ENCODE data around the gene ZNF737.
"Not testable (repeated sequence)": the region's sequence is repeated elsewhere in the genome, so short reads cannot be mapped to it uniquely, and the experiment has no call there.

ZNF737 gene

GRCh38 chr19:20607943-20608342 lies 42.4 kb upstream of the ZNF737 start:
- Histone ChIP-seq H3K4ac (ENCODE audit: low read depth in 1 of 2, low read length in 2 of 2) (no peak overlapping the region), H3K27me3 (ENCODE audit: control insufficient read depth in 1 of 2, insufficient read depth in 1 of 2, low read length in 2 of 2) (no peaks in the 10 kb centered on the region), H3K79me1 (replicated peaks; ENCODE audit: low read length, poor library complexity, severe bottlenecking) (no peaks in the 10 kb centered on the region), H3K23ac (ENCODE audit: low read length in 2 of 2) (no peak overlapping the region), H2BK5ac (ENCODE audit: low read depth, low read length, poor library complexity, severe bottlenecking) (no peak overlapping the region), H4K91ac (ENCODE audit: low read length) (no peak overlapping the region), H2AFZ (ENCODE audit: low read depth, low read length) (no peak overlapping the region), H2AK5ac (ENCODE audit: low read length, severe bottlenecking) (no peak overlapping the region), H2BK12ac (ENCODE audit: low read length in 2 of 2) (no peak overlapping the region), H2BK15ac (ENCODE audit: low read depth, poor library complexity, severe bottlenecking) (no peak overlapping the region), H3K9me3 (ENCODE audit: control insufficient read depth, low read length) (peaks cover 72% of the 10 kb centered on the region), H4K8ac (ENCODE audit: low read length) (no peak overlapping the region), H3K36me3 (ENCODE audit: control insufficient read depth in 1 of 2, insufficient read depth in 2 of 2, low read depth in 1 of 2, low read length in 2 of 2) (no peaks in the 10 kb centered on the region), H3K4me3 (ENCODE audit: insufficient read depth in 1 of 2, low read depth in 1 of 2, low read length in 2 of 2) (no peak overlapping the region), H3K18ac (ENCODE audit: low read depth in 1 of 2, low read length in 2 of 2) (no peak overlapping the region), H2BK120ac (ENCODE audit: low read depth, low read length) (no peak overlapping the region), H3K4me1 (ENCODE audit: control insufficient read depth, insufficient read depth, low read depth, low read length) (no peaks in the 10 kb centered on the region), H3K4me2 (ENCODE audit: low read length, poor library complexity, severe bottlenecking) (no peak overlapping the region), H3K9ac (ENCODE audit: low read length) (no peak overlapping the region), H3K27ac (ENCODE audit: low read length, poor library complexity, severe bottlenecking) (no peak overlapping the region), H3K14ac (ENCODE audit: low read length in 2 of 2) (no peak overlapping the region)
- DNase-seq, result no peak
- 90% methylated on average over 1 of the region's 1 CpG for WGBS

GRCh38 chr19:20558571-20558970 lies 7.0 kb downstream of the ZNF737 start:
- Histone ChIP-seq H3K36me3 (ENCODE audit: control insufficient read depth in 1 of 2, insufficient read depth in 2 of 2, low read depth in 1 of 2, low read length in 2 of 2) (peaks cover 11 to 20% of the 10 kb centered on the region in 2 experiments), H3K27ac (ENCODE audit: low read length, poor library complexity, severe bottlenecking) (no peak overlapping the region), H2BK12ac (ENCODE audit: low read length in 2 of 2) (no peak overlapping the region), H3K4me3 (ENCODE audit: insufficient read depth in 1 of 2, low read depth in 1 of 2, low read length in 2 of 2) (no peak overlapping the region), H4K8ac (ENCODE audit: low read length) (no peak overlapping the region), H3K18ac (ENCODE audit: low read depth in 1 of 2, low read length in 2 of 2) (no peak overlapping the region), H2BK120ac (ENCODE audit: low read depth, low read length) (no peak overlapping the region), H3K9me3 (ENCODE audit: control insufficient read depth, low read length) (peaks cover 93% of the 10 kb centered on the region), H3K4me1 (ENCODE audit: control insufficient read depth, insufficient read depth, low read depth, low read length) (no peaks in the 10 kb centered on the region), H3K4ac (ENCODE audit: low read depth in 1 of 2, low read length in 2 of 2) (no peak overlapping the region), H3K4me2 (ENCODE audit: low read length, poor library complexity, severe bottlenecking) (no peak overlapping the region), H2AK5ac (ENCODE audit: low read length, severe bottlenecking) (no peak overlapping the region), H2BK5ac (ENCODE audit: low read depth, low read length, poor library complexity, severe bottlenecking) (no peak overlapping the region), H2AFZ (ENCODE audit: low read depth, low read length) (no peak overlapping the region), H3K14ac (ENCODE audit: low read length in 2 of 2) (no peak overlapping the region), H3K79me1 (replicated peaks; ENCODE audit: low read length, poor library complexity, severe bottlenecking) (peaks cover 22% of the 10 kb centered on the region), H2BK15ac (ENCODE audit: low read depth, poor library complexity, severe bottlenecking) (no peak overlapping the region), H4K91ac (ENCODE audit: low read length) (no peak overlapping the region), H3K27me3 (ENCODE audit: control insufficient read depth in 1 of 2, insufficient read depth in 1 of 2, low read length in 2 of 2) (no peaks in the 10 kb centered on the region), H3K23ac (ENCODE audit: low read length in 2 of 2) (no peak overlapping the region), H3K9ac (ENCODE audit: low read length) (no peak overlapping the region)
- DNase-seq, result no peak

- Histone ChIP-seq H3K9me3 (ENCODE audit: control insufficient read depth, low read length) (peaks cover 94% of the 10 kb centered on the region), H2AK5ac (ENCODE audit: low read length, severe bottlenecking) (no peak overlapping the region)
- 0% methylated on average over 1 of the region's 4 CpGs for WGBS
These were observed 7.6 kb downstream of the ZNF737 start for GRCh38 chr19:20558011-20558410.

GRCh38 chr19:20544667-20545333 lies 20.8 kb downstream of the ZNF737 start:
- not testable (repeated sequence) for H3K14ac ChIP-seq (ENCODE audit: low read length in 2 of 2); H3K4ac ChIP-seq (ENCODE audit: low read depth in 1 of 2, low read length in 2 of 2); H3K9ac ChIP-seq (ENCODE audit: low read length); H4K91ac ChIP-seq (ENCODE audit: low read length); H2BK5ac ChIP-seq (ENCODE audit: low read depth, low read length, poor library complexity, severe bottlenecking); DNase-seq; H3K4me2 ChIP-seq (ENCODE audit: low read length, poor library complexity, severe bottlenecking); H2BK12ac ChIP-seq (ENCODE audit: low read length in 2 of 2); H3K18ac ChIP-seq (ENCODE audit: low read depth in 1 of 2, low read length in 2 of 2); H3K79me1 ChIP-seq (replicated peaks; ENCODE audit: low read length, poor library complexity, severe bottlenecking); H4K8ac ChIP-seq (ENCODE audit: low read length); H2AFZ ChIP-seq (ENCODE audit: low read depth, low read length); H3K23ac ChIP-seq (ENCODE audit: low read length in 2 of 2); H2BK120ac ChIP-seq (ENCODE audit: low read depth, low read length); H2BK15ac ChIP-seq (ENCODE audit: low read depth, poor library complexity, severe bottlenecking); H3K27ac ChIP-seq (ENCODE audit: low read length, poor library complexity, severe bottlenecking); H2AK5ac ChIP-seq (ENCODE audit: low read length, severe bottlenecking); H3K4me1 ChIP-seq (ENCODE audit: control insufficient read depth, insufficient read depth, low read depth, low read length); H3K27me3 ChIP-seq (ENCODE audit: control insufficient read depth in 1 of 2, insufficient read depth in 1 of 2, low read length in 2 of 2)
- H3K4me3 ChIP-seq (ENCODE audit: insufficient read depth in 1 of 2, low read depth in 1 of 2, low read length in 2 of 2), result peak overlapping the region in 1 of 2 experiments; percentile 62
- peaks cover 27 to 55% of the 10 kb centered on the region in 2 experiments for H3K36me3 ChIP-seq (ENCODE audit: control insufficient read depth in 1 of 2, insufficient read depth in 2 of 2, low read depth in 1 of 2, low read length in 2 of 2)
- WGBS, result 90% methylated on average over 7 of the region's 7 CpGs
- H3K9me3 ChIP-seq (ENCODE audit: control insufficient read depth, low read length), result peaks cover 99% of the 10 kb centered on the region

More at GRCh38 chr19:20558011-20558410, 7.6 kb downstream of the ZNF737 start:
- Histone ChIP-seq H3K4me1 (ENCODE audit: control insufficient read depth, insufficient read depth, low read depth, low read length) (no peaks in the 10 kb centered on the region), H3K9ac (ENCODE audit: low read length) (no peak overlapping the region), H2BK120ac (ENCODE audit: low read depth, low read length) (no peak overlapping the region), H3K4ac (ENCODE audit: low read depth in 1 of 2, low read length in 2 of 2) (no peak overlapping the region), H3K4me3 (ENCODE audit: insufficient read depth in 1 of 2, low read depth in 1 of 2, low read length in 2 of 2) (no peak overlapping the region), H3K79me1 (replicated peaks; ENCODE audit: low read length, poor library complexity, severe bottlenecking) (peaks cover 24% of the 10 kb centered on the region), H3K27me3 (ENCODE audit: control insufficient read depth in 1 of 2, insufficient read depth in 1 of 2, low read length in 2 of 2) (no peaks in the 10 kb centered on the region), H3K18ac (ENCODE audit: low read depth in 1 of 2, low read length in 2 of 2) (no peak overlapping the region), H3K4me2 (ENCODE audit: low read length, poor library complexity, severe bottlenecking) (no peak overlapping the region), H3K36me3 (ENCODE audit: control insufficient read depth in 1 of 2, insufficient read depth in 2 of 2, low read depth in 1 of 2, low read length in 2 of 2) (peaks cover 12 to 18% of the 10 kb centered on the region in 2 experiments), H3K23ac (ENCODE audit: low read length in 2 of 2) (no peak overlapping the region), H3K14ac (ENCODE audit: low read length in 2 of 2) (no peak overlapping the region), H2BK12ac (ENCODE audit: low read length in 2 of 2) (no peak overlapping the region), H4K91ac (ENCODE audit: low read length) (no peak overlapping the region), H3K27ac (ENCODE audit: low read length, poor library complexity, severe bottlenecking) (no peak overlapping the region), H2BK5ac (ENCODE audit: low read depth, low read length, poor library complexity, severe bottlenecking) (no peak overlapping the region), H2AFZ (ENCODE audit: low read depth, low read length) (no peak overlapping the region), H4K8ac (ENCODE audit: low read length) (no peak overlapping the region), H2BK15ac (ENCODE audit: low read depth, poor library complexity, severe bottlenecking) (no peak overlapping the region)
- DNase-seq, result no peak
